HEK293T (cell line): ENCODE data around the gene ITPRIP.

Source experiments
- CTCF ChIA-PET: fragments of 350-600 bp; formaldehyde crosslinking; extraction: SDS; loops from one replicate; lab custom pipeline; 2021; ENCODE audit warnings: antibody characterized with exemption, inconsistent platforms; lab: Yijun Ruan, JAX
- POLR2A ChIA-PET: fragments of 350-600 bp; formaldehyde crosslinking; extraction: SDS; loops from one replicate; lab custom pipeline; 2020; ENCODE audit warnings: antibody characterized with exemption, inconsistent platforms; lab: Yijun Ruan, JAX
- DNase-seq: peaks from one replicate; pipeline ENCODE4 v3.0.0; 2012; ENCODE audit warnings: mixed read lengths; ENCODE audit errors: extremely low spot score
- ARNT ChIP-seq: fragments of 450-650 bp; IDR thresholded peaks from 2 replicates; pipeline ENCODE4 v1.6.1; 2017; ENCODE audit warnings: mild to moderate bottlenecking
- BHLHE40 ChIP-seq: fragments of 450-650 bp; IDR thresholded peaks from 2 replicates; pipeline ENCODE4 v1.6.1; 2016; ENCODE audit warnings: mild to moderate bottlenecking, moderate library complexity, borderline replicate concordance
- CTBP1 ChIP-seq: fragments of 450-650 bp; IDR thresholded peaks from 2 replicates; pipeline ENCODE4 v1.6.1; 2016; ENCODE audit warnings: borderline replicate concordance
- ELF4 ChIP-seq: fragments of 450-650 bp; IDR thresholded peaks from 2 replicates; pipeline ENCODE4 v1.6.1; 2017; ENCODE audit warnings: antibody characterized with exemption
- FOXA1 ChIP-seq: fragments of 450-650 bp; IDR thresholded peaks from 2 replicates; pipeline ENCODE4 v1.6.1; 2016; ENCODE audit warnings: mild to moderate bottlenecking
- FOXK2 ChIP-seq: fragments of 450-650 bp; IDR thresholded peaks from 2 replicates; pipeline ENCODE4 v1.6.1; 2016; ENCODE audit warnings: mild to moderate bottlenecking
- FOXM1 ChIP-seq: fragments of 450-650 bp; IDR thresholded peaks from 2 replicates; pipeline ENCODE4 v1.6.1; 2017; ENCODE audit warnings: mild to moderate bottlenecking, borderline replicate concordance
- HDGF ChIP-seq: fragments of 450-650 bp; IDR thresholded peaks from 2 replicates; pipeline ENCODE4 v1.6.1; 2017; ENCODE audit warnings: antibody characterized with exemption, borderline replicate concordance
- L3MBTL2 ChIP-seq: fragments of 450-650 bp; conservative IDR thresholded peaks from 2 replicates; pipeline ENCODE4 v1.6.1; 2016; ENCODE audit warnings: mild to moderate bottlenecking
- LEF1 ChIP-seq: fragments of 450-650 bp; IDR thresholded peaks from 2 replicates; pipeline ENCODE4 v1.6.1; 2017; ENCODE audit warnings: mild to moderate bottlenecking, borderline replicate concordance
- NFRKB ChIP-seq: fragments of 450-650 bp; IDR thresholded peaks from 2 replicates; pipeline ENCODE4 v1.6.1; 2016; ENCODE audit warnings: mild to moderate bottlenecking, moderate library complexity
- PKNOX1 ChIP-seq: fragments of 450-650 bp; IDR thresholded peaks from 2 replicates; pipeline ENCODE4 v1.6.1; 2016
- SP1 ChIP-seq: fragments of 450-650 bp; IDR thresholded peaks from 2 replicates; pipeline ENCODE4 v1.6.1; 2017
- SUZ12 ChIP-seq: fragments of 450-650 bp; IDR thresholded peaks from 2 replicates; pipeline ENCODE4 v1.6.1; 2016; ENCODE audit warnings: mild to moderate bottlenecking
- TARDBP ChIP-seq: fragments of 450-650 bp; IDR thresholded peaks from 2 replicates; pipeline ENCODE4 v1.6.1; 2016
- ZNF384 ChIP-seq: fragments of 450-650 bp; IDR thresholded peaks from 2 replicates; pipeline ENCODE4 v1.6.1; 2016

The ITPRIP gene

GRCh38 chr10:104351061-104351702, 12.9 kb upstream of the ITPRIP start:
- TF ChIP-seq HDGF: no peak
- no peak for TF ChIP-seq SP1
- TF ChIP-seq FOXA1: no peak
- TF ChIP-seq NFRKB: no peak
- no peak for TF ChIP-seq LEF1
- TF ChIP-seq L3MBTL2: no peak
- TF ChIP-seq ELF4: no peak
- TF ChIP-seq BHLHE40: no peak
- CTCF ChIA-PET: interaction anchor here (0.6 to 3.1 kb wide), 10 partner anchors 8 to 77 kb away, joined by 3 to 29 read pairs (median 5); no protein-coding TSS in a partner anchor
- no peak for DNase-seq
- POLR2A ChIA-PET: interaction anchor here (1.1 kb wide), 1 partner anchor 45 kb away, joined by 3 read pairs; no protein-coding TSS in a partner anchor

GRCh38 chr10:104350127-104350635, 11.9 kb upstream of the ITPRIP start:
- CTCF ChIA-PET: interaction anchor here (0.8 to 3.1 kb wide), 6 partner anchors 21 to 76 kb away, joined by 3 to 29 read pairs (median 8); no protein-coding TSS in a partner anchor
- POLR2A ChIA-PET: no interaction called here
- peak; percentile 59 for DNase-seq
- TF ChIP-seq FOXM1 (no peak), ZNF384 (no peak), LEF1 (no peak), CTBP1 (no peak), PKNOX1 (peak; percentile 49)

- no peak for TF ChIP-seq FOXA1
- ChIA-PET CTCF (interaction anchor here (0.8 to 3.1 kb wide), 6 partner anchors 21 to 75 kb away, joined by 3 to 21 read pairs (median 4); no protein-coding TSS in a partner anchor), POLR2A (no interaction called here)
- no peak for DNase-seq
These were observed 11.4 kb upstream of the ITPRIP start for GRCh38 chr10:104349623-104350126.

GRCh38 chr10:104348601-104349000, 10.3 kb upstream of the ITPRIP start:
- ChIA-PET POLR2A (no interaction called here), CTCF (interaction anchor here (0.9 to 1.0 kb wide), 2 partner anchors 11 to 43 kb away, joined by 3 to 4 read pairs; no protein-coding TSS in a partner anchor)
- no peak for TF ChIP-seq SUZ12
- no peak for TF ChIP-seq LEF1
- no peak for TF ChIP-seq L3MBTL2
- no peak for TF ChIP-seq ELF4
- TF ChIP-seq BHLHE40: no peak
- no peak for TF ChIP-seq FOXA1
- no peak for TF ChIP-seq FOXM1
- TF ChIP-seq NFRKB: no peak
- no peak for TF ChIP-seq PKNOX1
- TF ChIP-seq TARDBP: no peak
- no peak for TF ChIP-seq CTBP1
- TF ChIP-seq FOXK2: no peak
- no peak for TF ChIP-seq ZNF384
- TF ChIP-seq ARNT: no peak
- TF ChIP-seq SP1: no peak
- no peak for TF ChIP-seq HDGF
- DNase-seq: no peak

GRCh38 chr10:104347295-104348045, 9.2 kb upstream of the ITPRIP start:
- TF ChIP-seq FOXM1 (no peak), NFRKB (no peak), HDGF (no peak), SP1 (no peak), FOXK2 (no peak), SUZ12 (no peak), ZNF384 (no peak), PKNOX1 (no peak), LEF1 (no peak), L3MBTL2 (no peak), CTBP1 (no peak)
- POLR2A ChIA-PET: interaction anchor here (1.0 to 1.5 kb wide), 2 partner anchors 9 to 73 kb away, joined by 3 read pairs; partner anchors contain the start of gene ITPRIP
- CTCF ChIA-PET: interaction anchor here (0.8 to 2.1 kb wide), 3 partner anchors 10 to 42 kb away, joined by 3 to 6 read pairs (median 3); partner anchors contain the start of gene ITPRIP
- no peak for DNase-seq

- POLR2A ChIA-PET: interaction anchor here (1.5 kb wide), 1 partner anchor 8 kb away, joined by 3 read pairs; the partner anchor contains the start of gene ITPRIP
- DNase-seq: no peak
- TF ChIP-seq BHLHE40: no peak
- TF ChIP-seq HDGF: no peak
- no peak for TF ChIP-seq SUZ12
- TF ChIP-seq ZNF384: no peak
- no peak for TF ChIP-seq CTBP1
- no peak for TF ChIP-seq NFRKB
- CTCF ChIA-PET: interaction anchor here (2.1 kb wide), 1 partner anchor 40 kb away, joined by 6 read pairs; no protein-coding TSS in a partner anchor
These were observed 7.7 kb upstream of the ITPRIP start for GRCh38 chr10:104345941-104346340.
